Neural cell (in vitro differentiated cells): ENCODE measurements around the gene BIRC7.

Experiments
- CTCF ChIP-seq: fragments of 450-650 bp; IDR thresholded peaks from 2 replicates; pipeline ENCODE4 v1.5.1; 2014; ENCODE audit warnings: antibody characterized with exemption, mild to moderate bottlenecking, moderate library complexity; ENCODE audit not compliant: poor library complexity, severe bottlenecking
- EP300 ChIP-seq: fragments of 450-650 bp; conservative IDR thresholded peaks from 2 replicates; pipeline ENCODE4 v1.6.1; 2014; ENCODE audit warnings: antibody characterized with exemption, mild to moderate bottlenecking, moderate library complexity; ENCODE audit not compliant: poor library complexity, severe bottlenecking
- EZH2 ChIP-seq: fragments of 200-600, 300-800 bp; shearing (Covaris generic), sonication (generic); IDR thresholded peaks from 2 replicates; pipeline ENCODE4 v1.6.1; 2014; ENCODE audit warnings: antibody characterized with exemption, low read length, borderline replicate concordance, mild to moderate bottlenecking; ENCODE audit not compliant: insufficient read depth, poor library complexity, severe bottlenecking
- MXI1 ChIP-seq: fragments of 450-650 bp; conservative IDR thresholded peaks from 2 replicates; pipeline ENCODE4 v1.6.1; 2014; ENCODE audit warnings: antibody characterized with exemption, mild to moderate bottlenecking; ENCODE audit not compliant: poor library complexity, severe bottlenecking
- POLR2AphosphoS5 ChIP-seq: IDR thresholded peaks from 2 replicates; pipeline ENCODE4 v1.6.1; 2012
- REST ChIP-seq: IDR thresholded peaks from 2 replicates; pipeline ENCODE4 v1.6.1; 2012; ENCODE audit warnings: borderline replicate concordance
- SMC3 ChIP-seq: fragments of 450-650 bp; conservative IDR thresholded peaks from 2 replicates; pipeline ENCODE4 v1.6.1; 2014; ENCODE audit warnings: antibody characterized with exemption, mild to moderate bottlenecking, moderate library complexity; ENCODE audit not compliant: poor library complexity
- TAF1 ChIP-seq: IDR thresholded peaks from 2 replicates; pipeline ENCODE4 v1.6.1; 2012; ENCODE audit warnings: low read depth

- no peak for TF ChIP-seq CTCF
- no peak for TF ChIP-seq MXI1
- no peak for TF ChIP-seq EZH2
- TF ChIP-seq TAF1, result no peak
- TF ChIP-seq REST, result no peak
- TF ChIP-seq EP300, result no peak
- no peak for TF ChIP-seq SMC3
- no peak for TF ChIP-seq POLR2AphosphoS5
Measured at GRCh38 chr20:63242736-63243135, 7.0 kb downstream of the BIRC7 start.
